Fibroblast of lung (primary cell): ENCODE measurements around the gene MOV10.

Experiments
- EZH2 ChIP-seq: IDR thresholded peaks from 2 replicates; pipeline ENCODE4 v1.5.1; 2012; ENCODE audit warnings: low read length, control low read depth, mild to moderate bottlenecking; ENCODE audit errors: missing control alignments
- TF ChIP-seq, protein P1 (sequence below), 2 donors: IDR thresholded peaks in 1 of 2; conservative IDR thresholded peaks in 1 of 2; 1 replicate in 1 of 2; 2 replicates in 1 of 2; pipeline ENCODE4 v1.5.1; 2011 to 2012; ENCODE audit warnings: low read length in 2 of 2, control low read depth in 1 of 2, inconsistent platforms in 1 of 2, low read depth in 1 of 2, mild to moderate bottlenecking in 1 of 2

DNA sequence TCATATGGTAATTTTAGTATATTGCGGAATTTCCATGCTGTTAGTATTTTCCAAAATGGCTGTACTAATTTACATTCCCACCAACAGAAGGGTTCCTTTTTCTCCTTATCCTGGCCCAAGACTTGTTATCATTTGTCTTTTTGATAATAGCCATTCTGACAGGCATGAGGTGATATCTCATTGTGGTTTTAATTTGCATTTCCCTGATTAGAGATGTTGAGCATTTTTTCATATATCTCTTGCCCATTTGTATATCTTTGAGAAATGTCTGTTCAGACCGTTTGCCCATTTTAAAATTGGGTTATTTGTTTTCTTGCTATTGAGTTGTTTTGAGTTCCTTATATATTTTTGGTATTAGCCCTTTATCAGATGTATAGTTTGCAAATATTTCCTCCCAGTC is 40.8 kb upstream of the MOV10 start:
- TF ChIP-seq, protein P1, sequence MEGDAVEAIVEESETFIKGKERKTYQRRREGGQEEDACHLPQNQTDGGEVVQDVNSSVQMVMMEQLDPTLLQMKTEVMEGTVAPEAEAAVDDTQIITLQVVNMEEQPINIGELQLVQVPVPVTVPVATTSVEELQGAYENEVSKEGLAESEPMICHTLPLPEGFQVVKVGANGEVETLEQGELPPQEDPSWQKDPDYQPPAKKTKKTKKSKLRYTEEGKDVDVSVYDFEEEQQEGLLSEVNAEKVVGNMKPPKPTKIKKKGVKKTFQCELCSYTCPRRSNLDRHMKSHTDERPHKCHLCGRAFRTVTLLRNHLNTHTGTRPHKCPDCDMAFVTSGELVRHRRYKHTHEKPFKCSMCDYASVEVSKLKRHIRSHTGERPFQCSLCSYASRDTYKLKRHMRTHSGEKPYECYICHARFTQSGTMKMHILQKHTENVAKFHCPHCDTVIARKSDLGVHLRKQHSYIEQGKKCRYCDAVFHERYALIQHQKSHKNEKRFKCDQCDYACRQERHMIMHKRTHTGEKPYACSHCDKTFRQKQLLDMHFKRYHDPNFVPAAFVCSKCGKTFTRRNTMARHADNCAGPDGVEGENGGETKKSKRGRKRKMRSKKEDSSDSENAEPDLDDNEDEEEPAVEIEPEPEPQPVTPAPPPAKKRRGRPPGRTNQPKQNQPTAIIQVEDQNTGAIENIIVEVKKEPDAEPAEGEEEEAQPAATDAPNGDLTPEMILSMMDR (conservative IDR thresholded peaks at IDR 0.05 in 1 of 2, IDR thresholded peaks at IDR 0.05 in 1 of 2; ENCODE audit: low read depth in 1 of 2, low read length in 2 of 2), result no peak
- TF ChIP-seq EZH2, result no peak
